Small intestine (tissue), 16 donors: Measurements from ENCODE around the gene URB2. TPM values are rescaled to one million over a fixed set of nuclear protein-coding genes. Genes with fewer than 3 reads are reported as not detected.

Source experiments
- DNase-seq, 2 donors: peaks; one replicate each; pipeline versions ENCODE4 v3.0.0 to v3.0.0-alpha.2; 2013
- FAIRE-seq: peaks from 2 replicates; lab custom pipeline; 2012; peaks lifted over from hg19 to GRCh38; lab: Jason Lieb, UNC
- H3K27ac ChIP-seq, 3 donors: one replicate each; pipeline ENCODE4 v1.5.1; 2013; ENCODE audit warnings: low read length in 2 of 3, mild to moderate bottlenecking in 2 of 3, control low read depth in 1 of 3, inconsistent platforms in 1 of 3, low read depth in 1 of 3, moderate library complexity in 1 of 3
- H3K27me3 ChIP-seq, 3 donors: one replicate each; pipeline ENCODE4 v1.6.1; 2013; ENCODE audit warnings: low read length in 3 of 3, inconsistent platforms in 1 of 3; ENCODE audit not compliant: control insufficient read depth in 3 of 3, insufficient read depth in 3 of 3
- H3K36me3 ChIP-seq, 3 donors: one replicate each; pipeline ENCODE4 v1.6.1; 2013; ENCODE audit warnings: low read length in 3 of 3, inconsistent platforms in 1 of 3, low read depth in 1 of 3, mild to moderate bottlenecking in 1 of 3, moderate library complexity in 1 of 3; ENCODE audit not compliant: control insufficient read depth in 3 of 3, insufficient read depth in 2 of 3
- H3K4me1 ChIP-seq, 3 donors: one replicate each; pipeline ENCODE4 v1.6.1; 2013; ENCODE audit warnings: low read length in 2 of 3, inconsistent platforms in 1 of 3, low read depth in 1 of 3, mild to moderate bottlenecking in 1 of 3, moderate library complexity in 1 of 3; ENCODE audit not compliant: control insufficient read depth in 3 of 3, insufficient read depth in 2 of 3
- H3K4me3 ChIP-seq, 3 donors: one replicate each; pipeline ENCODE4 v1.5.1; 2013; ENCODE audit warnings: low read length in 3 of 3, control low read depth in 1 of 3, inconsistent platforms in 1 of 3, low read depth in 1 of 3, mild to moderate bottlenecking in 1 of 3, moderate library complexity in 1 of 3
- H3K9me3 ChIP-seq, 2 donors: one replicate each; pipeline ENCODE4 v1.6.1; 2013; ENCODE audit warnings: low read depth in 1 of 2, low read length in 1 of 2; ENCODE audit not compliant: control insufficient read depth in 2 of 2, insufficient read depth in 1 of 2
- WGBS, 3 donors: extraction: QIAGEN DNeasy Blood & Tissue Kit; methylation state at CpG; one replicate each; pipeline ENCODE4 v1.1.7; 2013; 5-methylcytosine and 5-hydroxymethylcytosine counted together
- long read RNA-seq, 10 donors: transcript quantifications; one replicate each; lab custom pipeline, GENCODE V29; 2026
- polyA plus RNA-seq, 4 donors: library from polyadenylated mRNA; stranded (reverse) in 3 of 4; unstranded in 1 of 4; fragments of 200-250 nt in 3 of 4; fragments of 120-200 nt in 1 of 4; gene quantifications; one replicate each; pipeline versions ENCODE4 v1.2.1 to v1.2.3, GENCODE V29; 2013
- donor health status: healthy with polysubstance abuse.
- donor health status: control.
- donor health status: control.
- donor health status: Bipolar disorder and iron deficiency.
- donor health status: healthy.

Gene URB2
- polyA plus RNA-seq: 1 to 10 TPM in 3 of 4 donors, under 1 TPM in 1; 0.54 to 5.7 (median 2.9) TPM
- long read RNA-seq, donor 1: 0 reads
- long read RNA-seq, donor 2, full-length matches to known transcripts: 1 of 1 reads
- long read RNA-seq, donor 2, partial matches to known transcripts: 0 of 1 reads
- long read RNA-seq, donor 2, other reads (novel, unspliced or antisense): 0 of 1 reads
- long read RNA-seq, donor 3: 0 reads
- long read RNA-seq, donor 4: 0 reads
- long read RNA-seq, donor 5: 0 reads
- long read RNA-seq, donor 6, full-length matches to known transcripts: 1 of 1 reads
- long read RNA-seq, donor 6, partial matches to known transcripts: 0 of 1 reads
- long read RNA-seq, donor 6, other reads (novel, unspliced or antisense): 0 of 1 reads
- long read RNA-seq, donor 7: 0 reads
- long read RNA-seq, donor 8: 0 reads
- long read RNA-seq, donor 9: 0 reads
- long read RNA-seq, donor 10: 0 reads

DNA sequence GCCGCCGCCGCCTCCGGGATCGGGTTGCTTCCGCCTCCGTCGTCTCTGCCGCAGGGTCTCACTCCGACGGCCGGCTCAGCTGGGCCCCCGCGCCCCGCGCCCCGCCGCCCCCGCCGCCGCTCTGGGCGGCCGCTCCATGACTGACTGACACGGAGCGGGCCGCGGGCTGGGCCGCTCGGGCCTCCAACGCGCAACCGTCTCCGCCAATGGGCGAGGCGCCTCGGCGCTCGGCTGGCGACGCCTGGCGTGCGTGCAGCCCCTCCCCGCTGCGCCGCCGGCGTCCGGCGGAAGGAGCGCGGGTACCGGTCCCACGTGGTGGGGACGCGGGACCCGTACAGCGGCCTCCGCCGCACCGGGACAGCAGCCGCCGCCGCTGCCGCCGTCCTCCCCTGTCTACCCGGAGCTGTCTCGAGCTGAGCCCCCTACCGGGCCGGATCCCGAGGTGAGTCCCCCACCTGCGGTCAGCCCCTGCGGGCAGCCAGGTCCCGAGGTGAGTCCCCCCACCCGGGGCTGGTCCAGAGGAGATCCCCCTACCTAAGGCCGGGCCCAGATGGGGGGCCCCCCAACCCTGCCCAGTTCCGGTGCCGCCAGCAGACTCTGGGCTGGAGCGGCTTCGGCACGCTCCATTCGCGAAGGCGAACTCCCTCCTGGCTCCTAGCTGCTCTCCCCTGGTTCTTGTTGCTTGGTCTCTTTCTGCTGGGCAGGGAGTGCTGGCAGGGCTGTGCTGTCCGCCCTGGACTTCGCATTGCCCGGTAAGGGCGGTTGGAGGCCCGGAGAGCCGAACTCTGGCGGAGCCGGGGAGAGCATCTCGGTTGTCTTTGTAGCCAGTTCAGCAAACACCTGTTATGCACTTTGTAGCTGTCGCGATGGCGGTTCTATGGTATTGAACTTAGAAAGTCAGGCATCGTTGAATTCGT lies at the start of gene URB2, which contains the start of gene TAF5L:
URB2 (plus strand) TSS at position 333 of the 917 bp plus-strand sequence. CDS start 1,387 bp downstream, outside the sequence.
TAF5L (minus strand) TSS at position 208 of the 917 bp plus-strand sequence. CDS start 11,640 bp downstream, outside the sequence.
- DNase-seq (peak; percentile 89 to 95), FAIRE-seq (no peak)
- Histone ChIP-seq H3K36me3 (peaks cover 0 to 5% (median 0%) of the 10 kb centered on the region in 3 donors), H3K4me1 (peaks cover 0 to 13% (median 0%) of the 10 kb centered on the region in 3 donors), H3K27ac (peak within 1 kb of the TSS; percentile 64 to 87 (median 83)), H3K9me3 (no peaks in the 10 kb centered on the region), H3K27me3 (no peaks in the 10 kb centered on the region), H3K4me3 (peak within 1 kb of the TSS; percentile 80 to 98 (median 94))
- whole genome bisulfite sequencing, 3 donors: 0 to 1% (median 0%) methylated on average over 45 to 97 of the region's 97 CpGs

DNA sequence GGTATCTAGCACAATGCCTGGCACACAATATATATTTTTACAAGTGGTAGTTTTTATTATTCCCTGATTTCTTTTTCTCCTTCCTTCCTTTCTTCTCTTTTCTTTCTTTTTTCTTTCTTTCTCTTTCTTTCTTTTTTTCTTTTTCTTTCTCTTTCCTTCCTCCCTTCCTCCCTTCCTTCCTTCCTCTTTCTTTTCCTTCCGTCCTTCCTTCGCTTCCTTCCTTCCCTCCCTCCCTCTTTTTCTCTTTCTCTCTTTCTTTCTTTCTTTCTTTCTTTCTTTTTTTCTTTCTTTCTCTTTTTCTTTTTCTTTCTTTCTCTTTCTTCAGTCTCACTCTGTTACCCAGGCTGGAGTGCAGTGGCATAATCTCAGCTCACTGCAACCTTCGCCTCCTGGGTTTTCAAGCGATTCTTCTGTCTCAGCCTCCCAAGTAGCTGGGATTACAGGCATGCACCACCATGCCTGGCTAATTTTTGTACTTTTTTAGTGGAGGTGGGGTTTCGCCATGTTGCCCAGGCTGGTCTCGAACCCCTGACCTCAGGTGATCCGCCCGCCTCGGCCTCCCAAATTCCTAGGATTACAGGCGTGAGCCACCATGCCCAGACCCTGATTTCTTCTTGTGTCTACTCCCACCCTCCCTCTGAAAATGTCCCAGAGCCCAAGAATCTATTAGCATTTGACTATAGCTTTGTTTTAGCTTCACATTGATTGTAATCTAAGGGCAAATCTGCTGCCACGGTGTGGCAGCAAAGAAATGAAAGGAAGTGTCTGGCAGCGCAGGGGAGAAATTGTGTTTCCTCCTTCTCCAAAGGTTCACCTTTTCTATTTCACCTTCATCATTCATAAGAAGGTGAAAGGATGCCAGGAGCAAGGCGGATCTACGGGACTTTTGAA lies 47.6 kb upstream of the URB2 start:
- H3K4me3 ChIP-seq: no peak overlapping the region
- FAIRE-seq (no peak), DNase-seq (no peak)
- no peaks in the 10 kb centered on the region for H3K36me3 ChIP-seq
- WGBS, 3 donors: 66 to 71% (median 70%) methylated on average over 14 of the region's 14 CpGs
- H3K27ac ChIP-seq: no peak overlapping the region
- H3K27me3 ChIP-seq: no peaks in the 10 kb centered on the region
- no peaks in the 10 kb centered on the region for H3K4me1 ChIP-seq
- no peaks in the 10 kb centered on the region for H3K9me3 ChIP-seq

DNA sequence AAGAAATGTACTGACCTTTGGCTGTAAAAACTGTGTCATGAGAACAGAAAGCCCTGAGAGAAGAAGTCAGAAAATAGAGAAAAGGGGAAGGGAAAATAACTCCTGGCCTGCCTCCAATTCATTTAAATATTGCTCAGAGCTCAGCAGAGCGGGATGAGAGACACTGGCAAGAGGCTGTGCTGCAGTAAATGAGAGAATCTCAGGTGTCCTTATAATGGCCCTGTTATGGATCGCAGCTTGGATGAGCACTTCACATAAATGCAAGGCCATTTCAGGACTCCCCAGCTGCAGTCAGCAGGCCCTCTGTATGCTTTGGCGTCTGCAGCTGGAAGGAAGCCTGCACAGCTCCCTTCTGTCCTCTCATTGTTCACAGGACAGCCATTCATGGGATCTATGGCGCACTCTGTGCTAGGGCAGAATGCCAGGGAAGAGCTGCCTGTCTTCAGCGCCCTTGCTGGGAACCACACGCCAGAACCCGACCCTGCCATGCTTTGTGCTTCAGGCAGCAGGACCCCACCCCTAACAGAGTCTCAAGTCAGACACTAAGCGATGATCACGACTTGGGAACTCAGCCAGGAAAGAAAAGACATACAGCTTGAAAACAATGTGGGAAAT lies 46.9 kb upstream of the URB2 start:
- WGBS, 3 donors: 21 to 39% (median 23%) methylated on average over 9 of the region's 9 CpGs
- H3K27me3 ChIP-seq: no peaks in the 10 kb centered on the region
- FAIRE-seq (no peak), DNase-seq (peak in 1 of 2 donors; percentile 20)
- H3K4me3 ChIP-seq: no peak overlapping the region
- H3K9me3 ChIP-seq: no peaks in the 10 kb centered on the region
- H3K36me3 ChIP-seq: no peaks in the 10 kb centered on the region
- H3K4me1 ChIP-seq: no peaks in the 10 kb centered on the region
- peak overlapping the region in 1 of 3 donors; percentile 3 for H3K27ac ChIP-seq

DNA sequence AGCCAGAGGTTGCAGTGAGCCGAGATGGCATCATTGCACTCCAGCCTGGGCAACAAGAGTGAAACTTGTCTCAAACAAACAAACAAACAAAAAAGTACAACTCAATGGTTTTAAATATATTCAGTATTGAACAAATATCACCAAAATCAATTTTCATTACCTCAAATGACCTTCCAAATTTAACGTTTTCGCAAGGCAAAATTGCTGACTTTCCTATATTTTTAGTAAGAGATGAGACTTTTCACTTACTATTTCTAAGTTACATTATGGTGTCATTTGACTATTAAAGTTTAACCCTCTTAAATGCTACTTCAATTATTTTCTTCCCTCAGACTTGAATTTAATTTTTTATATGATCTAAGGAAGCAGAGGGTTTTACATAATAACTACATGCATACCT lies 44.6 kb upstream of the URB2 start:
- WGBS, 3 donors: 85 to 92% (median 88%) methylated on average over 3 of the region's 3 CpGs
- H3K27me3 ChIP-seq: no peaks in the 10 kb centered on the region
- no peaks in the 10 kb centered on the region for H3K36me3 ChIP-seq
- H3K4me3 ChIP-seq: no peak overlapping the region
- H3K4me1 ChIP-seq: no peaks in the 10 kb centered on the region
- no peak for DNase-seq
- FAIRE-seq: no peak
- H3K9me3 ChIP-seq: no peaks in the 10 kb centered on the region
- H3K27ac ChIP-seq: no peak overlapping the region

DNA sequence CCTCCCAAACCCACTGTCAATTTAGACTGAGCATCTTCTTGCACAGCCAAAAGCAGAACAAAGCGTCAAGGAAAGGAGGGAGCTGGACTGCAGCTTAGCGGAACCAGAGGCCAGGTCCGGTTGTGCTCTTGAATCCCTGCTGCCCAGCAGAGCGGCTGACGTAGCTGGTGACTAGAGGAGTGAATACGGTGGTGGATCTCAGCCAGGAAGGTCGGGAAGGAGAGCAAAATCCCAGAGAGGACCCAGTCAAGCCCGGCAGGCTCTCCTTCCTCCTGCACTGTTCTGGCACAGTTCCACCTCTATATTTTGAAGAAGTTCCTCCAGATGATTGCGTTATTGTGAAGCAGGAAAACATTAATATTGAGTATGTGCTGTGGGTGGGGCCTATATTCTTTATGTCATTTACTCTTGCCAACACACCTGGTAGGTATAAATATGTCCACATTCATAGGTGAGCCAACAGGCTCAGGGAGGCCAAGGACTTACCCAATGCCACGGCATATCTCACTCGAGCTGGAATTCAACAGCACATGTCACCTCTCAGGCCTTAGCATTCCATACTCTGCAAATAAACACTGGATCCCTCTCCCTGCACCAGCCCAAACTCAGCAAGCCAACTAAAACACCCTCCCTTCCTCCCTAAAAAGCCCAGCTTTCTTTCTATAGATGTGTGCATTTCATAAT lies 43.9 kb upstream of the URB2 start:
- Histone ChIP-seq H3K4me1 (no peaks in the 10 kb centered on the region), H3K27ac (no peak overlapping the region), H3K27me3 (no peaks in the 10 kb centered on the region), H3K36me3 (no peaks in the 10 kb centered on the region), H3K4me3 (no peak overlapping the region), H3K9me3 (no peaks in the 10 kb centered on the region)
- WGBS, 3 donors: 41 to 44% (median 42%) methylated on average over 11 of the region's 11 CpGs
- no peak for FAIRE-seq
- no peak for DNase-seq

DNA sequence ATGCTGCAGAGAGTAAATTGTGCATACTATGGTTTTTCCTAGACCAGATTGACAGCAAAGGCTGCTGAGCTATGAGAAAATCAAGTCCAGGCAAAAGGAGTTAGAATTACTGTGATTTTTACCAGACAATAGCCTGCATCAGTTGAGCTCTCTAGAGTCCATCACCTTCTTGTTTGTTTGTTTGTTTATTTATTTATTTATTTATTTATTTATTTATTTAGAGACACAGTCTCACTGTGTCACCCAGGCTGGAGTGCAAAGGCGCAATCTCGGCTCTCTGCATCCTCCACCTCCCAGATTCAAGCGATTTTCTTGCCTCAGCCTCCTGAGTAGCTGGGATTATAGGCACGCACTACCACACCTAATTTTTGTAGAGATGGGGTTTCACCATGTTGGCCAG lies 43.3 kb upstream of the URB2 start:
- 95 to 98% (median 95%) methylated on average over 4 of the region's 4 CpGs for WGBS, 3 donors
- no peak for FAIRE-seq

DNA sequence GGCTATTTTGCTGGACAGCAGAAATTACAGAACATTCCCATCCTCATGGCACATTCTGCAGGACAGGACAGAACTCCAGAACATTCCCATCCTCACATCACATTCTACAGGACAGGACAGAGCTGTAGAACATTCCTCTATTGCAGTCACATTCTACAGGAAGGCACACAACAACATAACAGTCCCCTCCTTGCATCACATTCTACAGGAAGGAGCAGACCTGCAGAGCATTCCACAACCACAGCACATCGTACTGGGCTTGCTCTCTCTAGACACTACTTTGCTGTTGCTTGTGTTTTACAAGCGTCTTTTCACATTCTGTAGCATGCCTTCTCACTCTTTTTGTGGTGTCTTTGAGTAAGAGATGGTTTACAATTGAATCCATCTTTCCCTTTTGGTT lies 40.7 kb upstream of the URB2 start:
- Histone ChIP-seq H3K4me3 (no peak overlapping the region), H3K4me1 (no peaks in the 10 kb centered on the region), H3K27me3 (no peaks in the 10 kb centered on the region), H3K36me3 (peaks cover 0 to 3% (median 0%) of the 10 kb centered on the region in 3 donors), H3K27ac (no peak overlapping the region), H3K9me3 (no peaks in the 10 kb centered on the region)
- FAIRE-seq (no peak), DNase-seq (no peak)
- 74 to 91% (median 78%) methylated on average over 2 of the region's 2 CpGs for WGBS, 3 donors

More for the DNA sequence above, 43.3 kb upstream of the URB2 start:
- Histone ChIP-seq H3K27ac (no peak overlapping the region), H3K4me3 (no peak overlapping the region), H3K9me3 (no peaks in the 10 kb centered on the region), H3K36me3 (no peaks in the 10 kb centered on the region), H3K27me3 (no peaks in the 10 kb centered on the region), H3K4me1 (no peaks in the 10 kb centered on the region)
- no peak for DNase-seq
